ENCODE measurements around the gene SPRED1. TPM values are rescaled to one million over a fixed set of nuclear protein-coding genes. Genes with fewer than 3 reads are reported as not detected.
"Not testable (repeated sequence)": the region's sequence is repeated elsewhere in the genome, so short reads cannot be mapped to it uniquely, and the experiment has no call there.

Gene SPRED1
- polyA plus RNA-seq, 3 donors, result 33.6 to 35.3 (median 35.0) TPM

DNA sequence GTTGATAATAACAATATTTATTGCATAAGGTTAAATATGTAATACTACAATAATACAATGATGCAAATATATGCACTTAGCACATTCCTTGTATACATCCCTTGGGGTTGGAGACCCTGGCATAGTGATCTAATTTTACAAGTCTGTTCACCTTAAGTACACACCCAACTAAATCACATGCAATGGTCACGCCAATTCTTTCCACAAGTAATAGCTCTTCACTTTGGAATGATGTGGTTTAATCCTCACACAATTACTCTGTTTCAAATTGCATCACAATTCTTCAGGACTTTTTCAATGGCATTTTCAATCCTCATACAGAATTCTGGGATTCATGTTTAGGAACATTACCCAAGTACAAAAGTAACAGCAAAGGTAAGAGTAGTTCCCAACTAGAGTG is 27.3 kb upstream of the SPRED1 start:
- DNase-seq (ENCODE audit: extremely low read depth in 1 of 11, low read depth in 9 of 11, low spot score in 4 of 11), result no peak

DNA sequence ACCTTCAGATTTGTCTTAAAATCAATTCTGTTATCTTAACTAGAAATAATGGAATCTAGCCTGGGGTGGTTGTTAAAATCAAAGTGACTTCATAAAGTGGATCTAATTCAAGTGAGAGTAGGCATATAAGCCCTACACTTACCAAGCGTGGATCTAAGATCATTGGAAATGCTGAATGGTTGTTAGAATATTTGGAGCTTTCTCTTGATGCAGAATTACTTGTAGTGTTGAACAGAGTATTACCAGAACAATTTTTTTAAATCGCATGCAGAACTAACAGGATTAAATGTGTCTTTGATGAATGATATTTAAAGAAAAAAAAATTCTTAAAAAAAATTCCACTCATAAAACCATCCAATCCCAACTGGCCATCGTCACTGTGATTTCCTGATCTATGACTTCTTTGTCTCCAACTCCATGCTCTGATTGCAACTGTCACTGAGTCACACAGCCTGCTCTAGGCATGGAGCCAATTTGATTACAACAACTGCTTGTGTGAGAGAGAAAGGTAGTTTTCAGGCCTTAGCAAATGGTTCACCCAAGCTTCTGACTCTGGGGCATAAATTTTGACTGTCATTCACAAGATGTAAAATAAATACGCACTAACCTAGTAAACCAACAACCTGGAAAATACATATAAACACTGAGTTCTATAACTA is 25.9 kb upstream of the SPRED1 start:
- DNase-seq (ENCODE audit: extremely low read depth in 1 of 11, low read depth in 9 of 11, low spot score in 4 of 11), result no peak

GRCh38 chr15:38227941-38228340 is 24.7 kb upstream of the SPRED1 start:
- DNase-seq (ENCODE audit: extremely low read depth in 1 of 11, low read depth in 9 of 11, low spot score in 4 of 11), result no peak

GRCh38 chr15:38228618-38229017 is 24.0 kb upstream of the SPRED1 start:
- no peak for DNase-seq (ENCODE audit: extremely low read depth in 1 of 11, low read depth in 9 of 11, low spot score in 4 of 11)

- DNase-seq (ENCODE audit: extremely low read depth in 1 of 11, low read depth in 9 of 11, low spot score in 4 of 11), result no peak
Observed at GRCh38 chr15:38229705-38230310, 22.8 kb upstream of the SPRED1 start.

GRCh38 chr15:38231436-38231835 is 21.2 kb upstream of the SPRED1 start:
- no peak for DNase-seq (ENCODE audit: extremely low read depth in 1 of 11, low read depth in 9 of 11, low spot score in 4 of 11)

- DNase-seq (ENCODE audit: extremely low read depth in 1 of 11, low read depth in 9 of 11, low spot score in 4 of 11), result not testable (repeated sequence)
Observed at GRCh38 chr15:38237021-38237420, 15.6 kb upstream of the SPRED1 start.

GRCh38 chr15:38238311-38238710 is 14.3 kb upstream of the SPRED1 start:
- DNase-seq (ENCODE audit: extremely low read depth in 1 of 11, low read depth in 9 of 11, low spot score in 4 of 11), result no peak

DNA sequence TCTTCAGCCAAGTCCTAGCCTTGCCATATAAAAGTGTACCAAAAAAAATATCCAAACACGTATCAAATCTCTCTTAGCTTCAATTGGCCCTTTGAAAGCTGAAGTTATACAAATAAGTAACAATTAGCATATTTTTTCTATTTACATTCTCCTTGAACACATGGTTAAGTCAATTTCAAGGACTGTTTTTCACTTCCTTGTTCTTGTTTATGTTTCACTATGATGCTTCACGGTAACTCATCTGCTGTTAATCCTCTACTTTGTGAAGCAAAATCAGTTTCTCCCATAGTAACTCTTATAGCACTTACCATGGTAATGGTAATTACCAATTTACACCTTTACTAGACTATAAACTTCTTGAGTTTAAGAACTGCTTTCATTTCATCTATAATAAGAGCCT is 10.6 kb upstream of the SPRED1 start:
- DNase-seq (ENCODE audit: extremely low read depth in 1 of 11, low read depth in 9 of 11, low spot score in 4 of 11), result no peak

DNA sequence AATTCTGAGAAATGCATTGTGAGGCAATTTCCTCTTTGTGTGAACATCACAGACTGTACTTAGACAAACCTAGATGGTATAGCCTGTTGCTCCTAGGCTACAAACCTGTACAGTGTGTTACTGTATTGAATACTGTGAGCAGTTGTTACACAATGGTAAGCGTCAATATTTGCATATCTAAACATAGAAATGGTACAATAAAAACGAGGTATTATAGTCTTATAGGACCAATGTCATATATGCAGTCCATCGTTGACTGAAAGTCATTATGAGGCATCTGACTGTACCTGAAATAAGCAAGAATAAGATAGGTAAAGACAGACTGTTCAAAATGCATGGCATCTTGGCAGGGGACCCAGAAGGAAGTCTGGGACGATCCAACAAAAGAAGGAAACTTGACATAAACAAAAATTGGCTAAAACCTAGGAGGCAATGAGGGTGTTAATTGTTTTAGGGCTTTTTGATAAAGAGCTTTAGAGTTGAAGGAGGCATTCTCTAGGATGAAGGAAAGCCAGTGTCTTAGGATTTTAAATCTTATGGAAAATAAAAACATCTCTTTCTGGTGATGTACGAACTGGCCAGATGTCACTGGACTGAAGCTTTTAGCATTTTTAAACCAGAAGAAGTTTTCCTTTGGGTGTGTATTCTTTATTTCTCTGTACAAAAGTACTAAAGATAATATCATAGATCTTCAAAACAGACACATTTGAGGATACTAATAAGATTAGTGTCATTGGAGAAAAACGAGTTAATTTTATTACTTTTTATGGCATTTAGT is 9.2 kb upstream of the SPRED1 start:
- no peak for DNase-seq (ENCODE audit: extremely low read depth in 1 of 11, low read depth in 9 of 11, low spot score in 4 of 11)

GRCh38 chr15:38247336-38247735 is 5.3 kb upstream of the SPRED1 start:
- DNase-seq (ENCODE audit: extremely low read depth in 1 of 11, low read depth in 9 of 11, low spot score in 4 of 11), result no peak

DNA sequence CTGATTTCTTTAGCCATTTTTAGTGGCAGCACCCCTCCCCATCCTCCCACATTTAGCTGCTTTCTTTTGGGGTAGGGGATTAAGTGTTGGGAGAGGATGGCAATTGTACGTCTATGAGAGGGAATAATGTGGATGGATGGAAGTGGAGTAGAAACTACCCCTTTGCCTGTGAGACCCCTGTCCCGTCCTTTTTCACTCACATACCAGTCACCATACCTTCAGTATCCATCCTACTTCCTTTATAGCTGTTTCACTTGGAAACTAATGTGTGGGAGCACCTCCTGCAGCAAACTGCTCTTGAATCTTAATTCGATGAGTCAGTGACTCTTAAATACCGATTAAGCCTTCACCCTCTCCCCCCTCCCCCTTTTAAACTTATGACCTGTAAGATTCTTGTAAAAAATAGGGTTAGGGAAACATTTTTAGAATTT is 730 bp downstream of the SPRED1 start:
- DNase-seq (ENCODE audit: extremely low read depth in 1 of 11, low read depth in 9 of 11, low spot score in 4 of 11), result peak in 3 of 11 donors; percentile 31 to 39 (median 39)

DNA sequence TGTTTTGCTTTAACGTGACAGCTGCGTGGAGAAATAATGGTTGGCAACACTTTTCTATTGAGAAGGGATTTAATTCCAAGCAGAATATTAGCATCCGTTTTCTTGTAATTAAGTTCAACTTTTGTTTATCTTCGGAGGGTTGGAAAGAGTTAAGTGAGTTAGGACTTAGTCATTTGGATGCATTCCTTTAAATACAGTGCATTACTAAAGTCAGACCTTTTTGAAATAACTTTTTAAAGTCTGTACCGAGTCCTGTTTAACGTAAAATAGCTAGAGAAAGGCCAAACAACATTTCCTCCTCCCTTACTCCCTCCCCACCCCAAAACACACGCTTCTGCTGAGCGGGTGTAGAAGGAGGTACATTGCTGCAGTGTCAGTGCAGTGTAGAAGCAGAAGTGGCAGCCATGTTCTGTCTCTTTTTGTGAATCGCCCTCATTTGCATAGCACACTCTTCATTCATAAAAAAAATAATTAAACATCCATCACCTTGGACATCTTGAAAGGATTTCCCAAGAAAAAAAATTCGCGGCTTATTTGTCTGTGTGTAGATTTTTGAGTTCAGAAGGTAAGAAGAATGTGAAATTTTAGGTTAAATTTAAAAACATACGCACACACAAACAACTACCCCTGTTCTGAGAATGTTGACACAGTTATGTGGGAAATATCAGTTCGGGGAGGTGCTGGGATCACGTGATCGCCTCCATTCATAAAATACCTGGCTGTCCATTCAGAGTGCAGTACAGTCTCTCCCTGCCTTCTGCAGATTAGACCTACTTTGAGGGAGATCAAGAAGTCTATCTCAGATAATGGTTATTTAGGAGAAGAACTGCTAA is 1.6 kb downstream of the SPRED1 start:
- DNase-seq (ENCODE audit: extremely low read depth in 1 of 11, low read depth in 9 of 11, low spot score in 4 of 11), result peak in 9 of 11 donors; percentile 16 to 54 (median 40)

- no peak for DNase-seq (ENCODE audit: extremely low read depth in 1 of 11, low read depth in 9 of 11, low spot score in 4 of 11)
Observed at GRCh38 chr15:38255690-38256089, 3.1 kb downstream of the SPRED1 start.

GRCh38 chr15:38257676-38258075 is 5.0 kb downstream of the SPRED1 start:
- no peak for DNase-seq (ENCODE audit: extremely low read depth in 1 of 11, low read depth in 9 of 11, low spot score in 4 of 11)

- DNase-seq (ENCODE audit: extremely low read depth in 1 of 11, low read depth in 9 of 11, low spot score in 4 of 11), result no peak
Observed at GRCh38 chr15:38259134-38259533, 6.5 kb downstream of the SPRED1 start.

GRCh38 chr15:38260077-38260476 is 7.4 kb downstream of the SPRED1 start:
- no peak for DNase-seq (ENCODE audit: extremely low read depth in 1 of 11, low read depth in 9 of 11, low spot score in 4 of 11)

GRCh38 chr15:38263251-38263650 is 10.6 kb downstream of the SPRED1 start:
- no peak for DNase-seq (ENCODE audit: extremely low read depth in 1 of 11, low read depth in 9 of 11, low spot score in 4 of 11)

DNA sequence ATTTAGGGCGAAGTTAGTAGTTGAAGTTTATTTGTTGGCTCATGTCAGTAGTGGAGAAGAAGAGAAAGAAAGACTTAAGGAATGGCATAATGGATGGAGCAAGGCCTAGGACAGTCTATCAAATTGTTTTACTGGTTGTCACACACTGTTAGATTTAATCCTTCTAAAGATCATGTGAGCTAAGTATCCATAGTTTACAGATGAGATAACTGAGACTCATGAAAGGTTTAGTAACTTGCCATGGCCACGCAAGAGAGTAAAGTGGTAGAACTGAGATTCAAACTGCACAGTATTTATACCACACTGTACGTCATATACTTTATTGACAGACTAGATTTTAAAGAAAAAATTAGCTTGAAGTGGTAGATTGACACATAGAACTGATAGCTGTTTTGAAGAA is 11.4 kb downstream of the SPRED1 start:
- no peak for DNase-seq (ENCODE audit: extremely low read depth in 1 of 11, low read depth in 9 of 11, low spot score in 4 of 11)
